ENCODE measurements around the gene GRIK3.
"Not testable (repeated sequence)": the region's sequence is repeated elsewhere in the genome, so short reads cannot be mapped to it uniquely, and the experiment has no call there.

GRIK3 gene

GRCh38 chr1:37034121-37035013 is at the start of gene GRIK3:
GRIK3 (minus strand) TSS chr1:37034515; CDS start chr1:37034108, 407 bp downstream.
- peak; percentile 58 for DNase-seq

DNA sequence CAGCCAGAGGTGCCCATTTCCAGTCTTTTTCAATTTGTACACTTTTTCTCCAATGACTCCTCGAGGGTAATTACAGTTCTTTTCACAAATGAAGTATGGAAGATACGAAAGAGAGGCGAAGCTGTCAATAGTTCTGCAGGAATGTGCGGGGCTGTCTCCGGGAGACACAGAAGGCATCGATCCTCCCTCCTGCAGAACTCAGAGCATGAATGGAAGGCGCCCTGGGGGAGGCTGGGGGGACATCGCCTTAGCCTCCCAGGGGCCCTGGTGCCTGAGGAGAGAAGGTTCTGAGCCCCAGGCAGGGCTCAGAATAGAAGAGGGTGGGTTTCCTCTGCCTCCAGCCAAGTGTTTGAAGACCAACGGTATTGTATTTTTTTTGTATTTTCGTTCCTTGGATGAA is 49.7 kb upstream of the GRIK3 start:
- DNase-seq, result no peak

GRCh38 chr1:37083603-37084002 is 49.3 kb upstream of the GRIK3 start:
- no peak for DNase-seq

DNA sequence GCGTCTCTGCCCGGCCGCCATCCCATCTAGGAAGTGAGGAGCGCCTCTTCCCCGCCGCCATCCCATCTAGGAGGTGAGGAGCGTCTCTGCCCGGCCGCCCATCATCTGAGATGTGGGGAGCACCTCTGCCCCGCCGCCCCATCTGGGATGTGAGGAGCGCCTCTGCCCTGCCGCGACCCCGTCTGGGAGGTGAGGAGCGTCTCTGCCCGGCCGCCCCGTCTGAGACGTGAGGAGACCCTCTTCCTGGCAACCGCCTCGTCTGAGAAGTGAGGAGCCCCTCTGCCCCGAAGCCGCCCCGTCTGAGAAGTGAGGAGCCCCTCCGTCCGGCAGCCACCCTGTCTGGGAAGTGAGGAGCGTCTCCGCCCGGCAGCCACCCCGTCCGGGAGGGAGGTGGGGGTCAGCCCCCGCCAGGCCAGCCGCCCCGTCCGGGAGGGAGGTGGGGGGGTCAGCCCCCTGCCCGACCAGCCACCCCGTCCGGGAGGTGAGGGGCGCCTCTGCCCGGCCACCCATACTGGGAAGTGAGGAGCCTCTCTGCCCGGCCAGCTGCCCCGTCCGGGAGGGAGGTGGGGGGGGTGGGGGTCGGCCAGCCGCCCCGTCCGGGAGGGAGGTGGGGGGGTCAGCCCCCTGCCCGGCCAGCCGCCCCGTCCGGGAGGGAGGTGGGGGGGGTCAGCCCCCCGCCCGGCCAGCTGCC is 46.1 kb upstream of the GRIK3 start:
- DNase-seq, result not testable (repeated sequence)

DNA sequence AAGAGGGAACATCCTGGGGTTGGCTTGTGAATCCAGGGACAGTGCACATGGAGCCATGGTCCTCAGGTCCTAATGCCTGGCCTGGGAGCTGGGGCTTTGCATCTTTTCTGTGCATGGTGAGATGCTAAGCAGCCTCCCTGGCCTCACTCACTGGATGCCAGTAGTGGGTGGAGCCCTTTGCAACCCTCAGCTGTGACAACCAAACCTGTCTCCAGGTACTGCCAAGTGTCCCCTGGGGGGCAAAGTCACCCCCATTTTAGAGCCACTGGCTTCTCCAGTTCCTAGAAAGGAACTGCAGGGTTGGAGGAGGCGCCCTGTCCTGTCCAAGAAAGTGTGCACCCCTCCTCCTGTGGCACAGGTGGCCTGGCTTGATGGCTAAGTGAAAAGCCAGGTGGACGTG is 44.6 kb upstream of the GRIK3 start:
- no peak for DNase-seq

DNA sequence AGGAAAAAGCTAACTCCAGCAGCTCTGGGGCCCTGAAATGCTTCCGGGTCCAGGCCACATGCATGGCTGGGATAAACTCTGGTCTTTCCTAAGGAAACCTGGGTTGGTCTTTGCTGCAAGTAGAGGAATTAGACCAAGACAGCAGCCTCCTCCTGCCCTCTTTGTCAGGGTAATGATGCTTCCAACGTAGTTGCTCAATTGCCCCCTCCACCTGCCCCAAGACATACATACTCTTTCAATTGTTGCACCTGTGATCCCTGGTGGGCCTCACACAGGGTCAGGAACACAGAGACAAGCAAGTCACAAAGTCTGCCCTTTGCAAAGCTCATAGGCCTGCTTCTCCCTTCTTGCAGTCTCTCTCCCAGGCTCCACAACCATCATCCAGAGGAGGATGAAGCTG is 41.9 kb upstream of the GRIK3 start:
- DNase-seq, result no peak

DNA sequence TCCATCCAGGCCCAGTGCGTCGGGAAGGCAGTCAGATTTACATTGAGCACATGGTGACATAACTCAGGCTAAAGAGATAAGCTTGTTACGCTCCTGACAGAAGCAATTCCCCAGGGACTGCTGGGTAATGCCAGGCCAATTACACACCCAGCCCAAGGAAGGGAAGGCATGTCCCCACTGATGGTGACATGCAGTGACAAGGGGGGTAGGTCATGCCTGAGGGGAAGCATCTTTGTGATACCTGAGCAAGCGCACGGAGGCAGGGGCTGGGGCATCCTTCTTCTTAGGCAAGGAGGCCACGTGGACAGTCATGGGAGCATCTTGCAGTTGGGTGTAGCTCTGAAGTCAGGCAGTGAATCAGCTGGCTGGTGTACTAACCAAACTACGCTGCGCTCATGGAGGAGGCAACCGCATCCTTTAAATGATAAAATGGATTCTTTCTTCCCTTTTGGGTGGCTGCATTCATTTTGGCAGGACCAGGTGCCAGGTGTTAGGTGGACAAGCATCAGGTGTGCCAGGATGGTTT is 39.6 kb upstream of the GRIK3 start:
- peak; percentile 88 for DNase-seq

GRCh38 chr1:37073152-37073853 is 39.0 kb upstream of the GRIK3 start:
- no peak for DNase-seq

- no peak for DNase-seq
Observed at GRCh38 chr1:37071829-37072228, 37.5 kb upstream of the GRIK3 start.

DNA sequence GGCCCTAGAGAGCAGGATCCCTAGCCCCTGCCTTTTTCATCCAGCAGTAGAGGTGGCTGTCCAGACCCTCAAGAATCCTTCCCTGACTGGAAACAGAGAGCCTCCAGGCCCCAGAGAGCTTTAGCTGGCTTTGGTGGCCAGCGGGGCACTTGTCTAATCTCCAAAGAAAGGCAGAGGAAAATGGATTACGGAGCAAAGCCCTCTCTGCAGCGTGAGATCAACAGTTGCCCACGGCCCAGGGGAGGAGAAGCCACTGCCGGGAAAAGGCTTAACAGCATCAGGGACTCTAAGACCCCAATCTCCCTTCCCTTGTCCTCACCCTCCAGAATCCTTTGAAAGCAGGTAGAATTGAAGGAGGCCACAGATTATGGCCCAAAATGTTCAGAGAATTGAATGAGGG is 35.8 kb upstream of the GRIK3 start:
- no peak for DNase-seq

DNA sequence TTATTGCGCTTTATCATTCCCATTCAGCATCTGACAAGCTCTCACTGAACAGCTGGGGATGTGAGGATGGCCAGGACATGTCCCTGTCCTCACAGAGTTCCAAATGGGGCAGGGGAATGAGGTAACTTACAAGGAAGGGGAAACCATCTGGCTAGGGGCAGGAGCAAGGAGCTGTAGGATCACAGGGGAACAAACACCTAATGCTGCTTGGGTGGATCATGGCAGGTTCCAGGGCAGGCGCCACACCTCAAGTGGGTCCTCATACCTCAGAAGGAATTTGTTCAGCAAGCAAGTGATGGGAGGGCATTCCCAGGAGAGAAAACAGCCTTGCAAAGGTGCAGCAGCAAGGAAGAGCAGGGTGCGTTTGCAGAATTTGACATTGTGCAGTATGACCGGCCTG is 35.1 kb upstream of the GRIK3 start:
- DNase-seq, result no peak

- DNase-seq, result no peak
Observed at GRCh38 chr1:37068897-37069296, 34.6 kb upstream of the GRIK3 start.

DNA sequence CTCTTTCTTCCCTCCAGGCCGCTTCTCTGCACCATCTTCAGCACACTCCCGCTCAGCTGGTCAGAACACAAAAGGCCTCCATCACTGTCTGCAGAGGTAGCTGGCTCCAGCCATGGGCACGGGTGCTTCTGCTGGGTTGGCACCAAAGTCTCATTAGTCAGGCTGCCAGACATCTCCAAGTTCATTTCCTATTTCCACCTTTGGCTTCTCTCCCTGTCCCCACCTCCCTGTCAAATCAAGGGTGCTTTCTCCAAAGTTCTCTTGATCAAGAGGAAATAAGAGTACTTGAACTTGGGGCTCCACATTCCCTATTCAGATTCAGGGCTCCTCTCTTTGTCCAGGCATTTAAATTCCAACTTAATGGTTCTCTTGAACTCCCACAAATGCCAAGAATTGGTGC is 33.9 kb upstream of the GRIK3 start:
- DNase-seq, result no peak

- DNase-seq, result peak; percentile 96
Observed at GRCh38 chr1:37064039-37064438, 29.7 kb upstream of the GRIK3 start.

DNA sequence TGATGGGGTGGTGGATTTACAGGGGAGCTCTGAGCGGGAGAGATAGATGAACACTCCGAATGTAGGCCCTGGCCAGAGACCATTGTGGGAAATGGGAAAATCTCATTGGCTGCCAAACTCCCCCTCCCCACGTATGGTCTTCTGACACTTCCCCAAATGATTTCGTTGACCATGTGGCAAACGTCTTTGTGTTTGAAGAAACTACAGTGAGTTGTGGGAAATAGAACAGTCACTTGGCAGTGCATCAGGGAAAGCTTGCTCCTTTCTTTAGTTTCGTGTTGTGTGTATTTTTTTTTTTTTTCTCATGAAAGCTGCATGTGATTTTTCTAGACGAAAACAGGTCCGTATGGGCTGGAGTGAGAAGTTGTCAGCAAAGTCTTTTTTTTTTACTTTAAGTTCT is 25.0 kb upstream of the GRIK3 start:
- DNase-seq, result no peak

DNA sequence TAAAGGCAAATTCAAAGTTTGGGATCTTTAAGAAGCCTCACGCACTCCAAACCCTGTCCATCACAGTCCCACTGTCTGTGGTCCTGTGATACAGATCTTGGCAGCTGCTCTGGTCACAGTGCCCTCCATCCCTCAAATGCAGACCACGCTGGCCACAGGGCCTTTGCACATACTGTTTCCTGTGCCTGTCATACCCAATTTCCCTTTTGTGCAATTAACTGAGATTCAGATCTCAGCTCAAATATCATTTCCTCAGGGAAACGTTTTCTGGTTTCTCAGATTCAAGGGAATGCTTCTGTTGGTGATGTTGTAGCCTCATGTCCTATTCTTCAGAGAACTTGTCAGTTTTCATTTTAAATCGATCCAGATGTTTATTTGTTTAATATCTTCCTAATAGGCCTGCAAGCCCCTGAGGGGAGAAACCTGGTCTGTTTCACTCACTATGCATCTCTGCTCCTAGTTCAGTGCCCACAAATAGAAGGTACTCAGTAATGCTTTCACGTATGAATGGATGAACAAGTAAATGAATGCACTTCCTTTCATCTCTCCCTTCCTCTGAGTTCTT is 24.2 kb upstream of the GRIK3 start:
- DNase-seq, result no peak

DNA sequence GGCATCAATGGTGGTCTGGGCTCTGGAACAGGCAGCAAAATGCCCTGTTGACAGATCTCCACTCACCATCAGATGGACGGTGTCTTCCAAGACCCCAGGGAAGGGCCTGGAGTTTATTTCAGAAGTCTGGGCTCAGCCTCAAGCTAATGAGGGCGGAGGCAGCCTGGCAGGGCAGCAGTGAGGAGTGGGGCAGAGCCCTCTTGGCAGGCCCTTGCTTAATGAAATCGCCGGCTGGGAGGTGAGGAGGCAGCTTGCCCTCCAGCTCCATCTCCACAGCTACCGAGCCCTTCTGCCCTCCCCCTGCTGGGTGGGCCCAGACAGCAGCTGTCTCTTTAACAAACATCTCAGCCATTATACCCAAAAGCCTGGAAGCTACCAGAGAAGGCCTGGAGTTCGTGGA is 22.0 kb upstream of the GRIK3 start:
- DNase-seq, result peak; percentile 61

- no peak for DNase-seq
Observed at GRCh38 chr1:37055631-37056030, 21.3 kb upstream of the GRIK3 start.

DNA sequence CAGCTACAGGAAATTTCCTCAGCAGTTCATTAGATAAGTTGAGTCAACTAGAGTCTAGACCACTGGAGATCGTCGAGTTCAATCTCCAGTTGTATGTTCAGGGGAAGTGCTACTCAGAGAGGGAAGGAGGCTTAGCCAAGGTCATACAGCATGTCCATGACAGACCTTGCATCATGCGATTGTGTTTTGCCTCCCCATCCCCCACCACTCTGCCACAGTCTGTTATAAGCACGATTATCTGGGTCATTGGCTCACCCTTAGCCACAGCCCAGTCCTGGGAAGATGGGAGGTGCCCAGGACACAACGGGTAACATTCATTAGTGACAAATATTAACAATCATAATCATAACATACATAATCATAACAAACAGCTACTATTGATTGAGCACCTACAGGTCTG is 18.9 kb upstream of the GRIK3 start:
- no peak for DNase-seq

DNA sequence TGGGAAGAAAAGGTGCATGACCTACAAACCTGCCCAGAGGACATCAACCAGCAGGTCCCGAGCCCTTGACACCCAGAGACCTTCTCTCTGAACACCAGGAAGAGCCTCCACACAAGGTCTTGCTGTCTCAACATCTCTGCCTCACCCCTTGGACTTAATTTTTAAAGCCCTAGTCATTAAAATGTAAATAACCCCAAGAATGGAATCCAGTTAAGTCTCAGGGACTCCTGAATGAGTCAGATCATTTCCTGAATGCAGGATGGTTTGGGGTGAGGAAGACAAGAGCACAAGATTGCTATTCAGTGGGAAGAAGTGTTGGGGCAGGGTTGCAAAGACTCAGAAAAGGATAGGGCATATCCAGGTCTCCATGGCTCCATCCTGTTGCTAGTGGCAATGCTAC is 17.8 kb upstream of the GRIK3 start:
- no peak for DNase-seq

- no peak for DNase-seq
Observed at GRCh38 chr1:37051346-37051745, 17.0 kb upstream of the GRIK3 start.

DNA sequence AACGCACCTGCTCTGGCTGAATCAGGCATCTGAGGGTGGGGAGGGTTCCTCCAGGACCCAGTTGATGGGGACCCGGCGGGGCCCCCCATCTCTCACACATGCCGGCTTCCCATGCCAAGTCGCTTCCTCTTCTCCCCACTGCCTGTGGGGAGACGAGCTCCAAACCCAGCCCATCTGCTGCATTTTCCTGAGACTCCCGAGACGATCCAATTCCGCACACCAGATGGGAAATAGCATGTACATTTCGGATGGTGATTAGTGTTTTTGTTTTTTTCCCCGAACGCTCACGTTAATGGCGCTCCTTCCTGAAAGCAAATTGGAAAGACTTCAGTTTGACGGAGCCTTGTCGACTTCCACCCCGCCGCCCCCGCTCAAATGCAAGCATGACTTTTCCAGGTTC is 13.2 kb upstream of the GRIK3 start:
- DNase-seq, result no peak

DNA sequence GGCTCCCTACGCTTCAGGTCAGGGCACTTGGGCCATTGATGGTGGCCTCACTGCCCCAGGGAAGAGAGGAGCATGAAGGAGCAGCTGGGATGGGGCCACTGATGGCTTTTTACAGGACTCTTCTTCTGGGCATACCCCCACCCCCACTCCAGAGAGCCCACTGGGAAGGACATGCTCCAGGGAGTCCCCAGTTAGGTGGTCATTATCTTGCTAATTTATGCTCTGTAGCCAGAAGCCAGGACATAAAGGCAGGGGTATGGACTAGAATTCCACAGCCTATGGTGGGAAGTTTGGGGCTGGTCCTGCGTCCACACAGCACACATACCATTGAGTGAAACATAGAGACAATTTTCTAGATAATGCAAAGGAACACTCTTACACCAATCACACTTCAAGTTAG is 8.8 kb upstream of the GRIK3 start:
- no peak for DNase-seq
